ENCODE measurements around the gene FABP3.

DNA sequence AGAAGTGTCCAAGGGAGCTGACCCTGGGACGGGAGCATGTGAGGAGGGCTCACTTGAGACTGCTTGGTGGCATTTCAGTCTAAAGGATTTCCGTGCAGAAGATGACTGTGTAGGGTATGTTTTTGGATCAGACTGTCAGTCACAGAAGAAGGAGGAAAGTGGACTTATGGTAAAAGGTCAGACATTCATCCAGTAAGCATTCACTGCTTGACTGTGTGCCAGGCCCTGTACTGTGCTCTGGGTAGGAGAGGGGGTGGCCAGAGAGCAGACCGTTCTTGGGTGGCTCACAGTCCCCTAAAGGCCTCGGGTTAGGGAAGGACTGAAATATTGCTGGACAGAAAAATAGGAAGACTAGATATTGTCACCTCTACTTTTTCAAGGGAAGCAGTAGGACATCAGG is 38.0 kb upstream of the FABP3 start:
- TF ChIP-seq CTCF (conservative IDR thresholded peaks at IDR 0.05; ENCODE audit: low read depth in 2 of 2), result no peak
- TF ChIP-seq EZH2phosphoT487 (IDR thresholded peaks at IDR 0.05; ENCODE audit: unreplicated experiment), result no peak
- TF ChIP-seq CREB1 (CRISPR knock-in tag; IDR thresholded peaks at IDR 0.05; ENCODE audit: low read depth), result no peak
- no peak for TF ChIP-seq EZH2 (IDR thresholded peaks at IDR 0.05; ENCODE audit: low read depth, unreplicated experiment)
- TF ChIP-seq POLR2AphosphoS5 (IDR thresholded peaks at IDR 0.05; ENCODE audit: low read depth), result no peak
- TF ChIP-seq, protein P1, sequence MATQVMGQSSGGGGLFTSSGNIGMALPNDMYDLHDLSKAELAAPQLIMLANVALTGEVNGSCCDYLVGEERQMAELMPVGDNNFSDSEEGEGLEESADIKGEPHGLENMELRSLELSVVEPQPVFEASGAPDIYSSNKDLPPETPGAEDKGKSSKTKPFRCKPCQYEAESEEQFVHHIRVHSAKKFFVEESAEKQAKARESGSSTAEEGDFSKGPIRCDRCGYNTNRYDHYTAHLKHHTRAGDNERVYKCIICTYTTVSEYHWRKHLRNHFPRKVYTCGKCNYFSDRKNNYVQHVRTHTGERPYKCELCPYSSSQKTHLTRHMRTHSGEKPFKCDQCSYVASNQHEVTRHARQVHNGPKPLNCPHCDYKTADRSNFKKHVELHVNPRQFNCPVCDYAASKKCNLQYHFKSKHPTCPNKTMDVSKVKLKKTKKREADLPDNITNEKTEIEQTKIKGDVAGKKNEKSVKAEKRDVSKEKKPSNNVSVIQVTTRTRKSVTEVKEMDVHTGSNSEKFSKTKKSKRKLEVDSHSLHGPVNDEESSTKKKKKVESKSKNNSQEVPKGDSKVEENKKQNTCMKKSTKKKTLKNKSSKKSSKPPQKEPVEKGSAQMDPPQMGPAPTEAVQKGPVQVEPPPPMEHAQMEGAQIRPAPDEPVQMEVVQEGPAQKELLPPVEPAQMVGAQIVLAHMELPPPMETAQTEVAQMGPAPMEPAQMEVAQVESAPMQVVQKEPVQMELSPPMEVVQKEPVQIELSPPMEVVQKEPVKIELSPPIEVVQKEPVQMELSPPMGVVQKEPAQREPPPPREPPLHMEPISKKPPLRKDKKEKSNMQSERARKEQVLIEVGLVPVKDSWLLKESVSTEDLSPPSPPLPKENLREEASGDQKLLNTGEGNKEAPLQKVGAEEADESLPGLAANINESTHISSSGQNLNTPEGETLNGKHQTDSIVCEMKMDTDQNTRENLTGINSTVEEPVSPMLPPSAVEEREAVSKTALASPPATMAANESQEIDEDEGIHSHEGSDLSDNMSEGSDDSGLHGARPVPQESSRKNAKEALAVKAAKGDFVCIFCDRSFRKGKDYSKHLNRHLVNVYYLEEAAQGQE (IDR thresholded peaks at IDR 0.05; ENCODE audit: unreplicated experiment), result no peak
